HG03108 (cell line): ENCODE results near the gene FATE1.
"Not testable (repeated sequence)": the region's sequence is repeated elsewhere in the genome, so short reads cannot be mapped to it uniquely, and the experiment has no call there.

ENCODE experiments used
- ATAC-seq: cut with Tn5 transposase; IDR thresholded peaks from one replicate; pipeline ENCODE4 v1.9.1; 2021; ENCODE audit warnings: moderate library complexity; ENCODE audit not compliant: unreplicated experiment

FATE1 gene

DNA sequence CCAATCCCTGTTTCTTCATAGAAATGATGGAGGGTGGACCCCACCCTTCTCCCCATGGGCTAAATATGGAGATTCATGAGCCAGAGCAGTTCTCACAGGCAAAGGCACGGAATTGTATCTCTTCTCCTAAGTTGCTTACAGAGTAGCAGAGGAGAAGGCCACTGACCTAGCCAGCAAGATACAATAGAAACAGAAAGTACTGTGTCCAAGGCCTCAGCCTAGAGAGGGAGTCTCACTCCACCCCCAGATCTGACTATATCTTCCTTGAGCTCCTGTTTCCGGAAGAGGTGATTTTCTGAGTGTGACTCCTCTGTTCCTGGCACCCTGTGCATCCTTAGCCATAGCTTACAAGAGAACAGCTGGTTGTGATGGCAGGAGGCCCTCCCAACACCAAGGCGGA is at the start of gene FATE1:
Gene FATE1, plus strand, starts transcription at position 284 of the 400 bp plus-strand sequence. Its CDS starts 85 bp downstream, at position 369.
- ATAC-seq = no peak

DNA sequence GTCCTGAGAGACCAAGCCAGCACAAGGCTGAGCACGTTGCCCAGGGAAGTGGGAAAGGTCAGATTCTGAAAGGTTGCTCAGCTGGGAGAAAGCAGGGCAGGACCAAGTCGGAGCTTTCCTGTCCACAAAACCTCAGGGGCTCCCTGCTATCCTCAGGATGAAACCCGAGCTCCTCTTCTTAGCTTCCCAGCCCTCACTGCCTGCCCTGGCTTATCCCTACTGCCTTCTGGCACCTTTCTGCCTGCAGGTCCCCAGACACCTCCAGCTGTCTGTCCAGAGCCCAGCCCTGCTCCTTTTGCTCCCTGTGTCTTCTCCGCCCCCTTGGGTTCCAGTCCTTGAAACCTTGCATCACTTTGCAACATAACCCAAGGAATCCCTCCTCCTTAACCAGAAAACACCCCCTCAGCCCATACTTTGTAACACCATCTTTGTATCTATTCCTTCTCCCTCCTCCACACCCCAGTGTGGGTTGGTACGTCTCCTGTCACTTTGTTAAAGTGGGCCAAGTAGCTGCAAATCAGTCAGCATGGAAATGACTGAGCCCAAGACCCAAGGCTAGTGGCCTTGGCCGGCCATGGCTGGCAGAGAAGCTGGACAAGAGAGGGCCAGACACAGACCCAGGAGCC is 40.6 kb upstream of the FATE1 start:
- ATAC-seq = no peak

DNA sequence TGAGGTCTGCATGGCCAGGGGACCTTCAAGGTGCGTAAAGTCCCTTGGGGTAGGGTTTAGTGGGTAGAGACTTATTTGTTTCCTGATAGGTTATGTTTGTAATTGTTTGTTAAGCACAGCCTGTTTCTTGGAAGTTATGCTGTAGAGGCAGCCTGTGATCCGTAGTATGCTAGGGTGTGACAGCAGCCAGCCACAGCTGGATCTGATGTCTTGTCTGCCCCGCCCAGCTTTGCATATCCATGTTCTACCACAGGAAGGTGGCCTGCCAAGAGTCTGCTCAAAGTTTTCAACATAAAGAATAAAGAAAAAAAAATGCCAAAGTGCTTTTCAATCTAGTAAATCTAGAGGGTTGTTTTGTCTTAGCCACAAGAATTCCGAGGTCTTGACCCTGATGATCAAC is 39.6 kb upstream of the FATE1 start:
- no peak for ATAC-seq

DNA sequence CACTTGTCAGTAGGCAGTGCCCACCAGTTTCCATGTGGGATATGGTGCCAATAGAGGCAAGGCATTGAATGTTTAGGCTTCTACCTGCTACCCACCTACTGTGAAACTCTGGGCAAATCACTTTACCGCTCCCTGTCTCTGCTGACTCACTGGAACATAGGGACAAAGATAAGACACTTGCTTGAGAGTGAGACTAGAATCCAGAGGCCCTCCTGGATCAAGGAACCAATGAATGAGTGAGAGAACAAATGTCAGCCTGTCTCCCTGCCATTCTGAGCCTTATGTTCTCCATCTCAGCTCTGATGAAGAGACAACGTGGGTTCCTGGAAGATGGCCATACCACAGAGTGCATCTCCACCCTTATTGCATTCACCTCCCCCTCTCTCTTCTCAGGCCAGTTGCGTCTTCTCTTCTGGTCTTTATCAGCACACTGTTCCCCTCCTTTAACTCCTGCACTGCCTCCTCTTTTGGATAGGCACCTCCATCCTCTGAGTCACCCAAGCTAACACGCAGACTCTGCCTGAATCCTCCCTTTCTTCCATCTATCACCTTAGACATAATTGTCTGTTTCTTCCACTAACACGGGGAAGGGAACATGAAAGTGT is 35.9 kb upstream of the FATE1 start:
- ATAC-seq = no peak

- no peak for ATAC-seq
Measured at GRCh38 chrX:151680805-151681204, 35.0 kb upstream of the FATE1 start.

DNA sequence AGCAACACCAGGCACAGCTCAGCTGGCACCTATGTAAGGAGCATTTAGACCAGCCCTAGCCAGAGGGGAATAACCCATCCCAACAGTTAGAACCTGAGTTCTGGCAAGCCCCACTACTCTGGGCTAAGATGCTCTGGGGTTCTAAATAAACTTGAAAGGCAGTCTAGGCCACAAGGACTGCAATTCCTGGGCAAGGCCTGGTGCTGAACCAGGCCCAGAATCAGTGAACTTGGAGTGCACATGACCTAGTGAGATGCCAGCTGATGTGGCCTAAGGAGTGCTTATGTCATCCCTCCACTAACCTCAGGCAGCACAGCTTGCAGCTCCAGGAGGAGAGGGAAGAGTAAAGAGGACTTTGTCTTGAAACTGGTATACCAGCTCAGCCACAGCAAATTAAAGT is 28.2 kb upstream of the FATE1 start:
- no peak for ATAC-seq

- no peak for ATAC-seq
Measured at GRCh38 chrX:151688695-151689094, 27.1 kb upstream of the FATE1 start.

GRCh38 chrX:151692825-151693224 is 23.0 kb upstream of the FATE1 start:
- no peak for ATAC-seq

GRCh38 chrX:151694121-151694520 is 21.7 kb upstream of the FATE1 start:
- no peak for ATAC-seq

DNA sequence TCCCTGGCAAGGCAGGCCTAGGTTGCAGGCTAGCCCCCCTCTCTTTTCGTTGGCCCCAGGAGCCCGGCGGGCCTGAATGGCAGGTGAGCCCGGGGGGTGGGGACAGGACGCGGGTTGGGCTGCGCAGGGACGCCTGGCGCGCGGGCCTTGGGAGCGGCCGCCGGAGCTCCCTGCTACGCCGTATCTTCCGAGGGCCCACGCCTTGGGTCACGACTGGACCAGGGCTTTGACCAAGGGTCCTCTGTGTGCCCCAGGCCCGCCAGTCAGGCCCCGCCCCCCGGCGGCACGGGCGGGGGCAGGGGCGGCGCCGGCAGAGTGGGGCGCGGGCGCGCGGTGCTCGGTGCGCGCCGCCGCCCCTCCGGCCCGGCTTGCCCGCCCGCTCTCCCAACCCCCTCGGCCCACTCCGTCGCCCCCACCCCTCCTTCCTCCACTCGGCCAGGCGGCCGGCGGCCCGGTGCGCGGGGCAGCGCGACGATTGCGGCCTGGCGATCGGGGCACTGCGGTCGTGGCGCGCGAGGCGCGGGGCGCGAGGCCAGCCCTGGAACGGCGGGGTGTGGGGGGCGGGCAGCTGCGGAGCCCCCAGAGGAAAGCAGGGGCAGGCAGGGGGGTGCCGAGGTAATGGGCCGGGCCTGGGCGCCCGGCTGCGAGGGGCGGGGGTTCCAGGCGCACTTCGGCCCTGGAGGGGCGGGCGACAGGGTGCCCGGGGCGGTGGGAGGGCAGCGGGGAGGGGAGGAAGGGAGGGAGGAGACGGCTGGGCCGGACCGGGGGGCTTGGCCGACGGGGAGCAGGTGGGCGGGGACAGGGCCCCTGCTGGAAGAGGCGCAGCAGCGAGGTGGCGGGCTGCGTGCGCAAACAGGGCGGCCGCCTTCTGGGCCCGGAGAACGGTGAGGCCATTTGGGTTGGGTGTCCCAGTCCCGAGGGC is 20.9 kb upstream of the FATE1 start, which contains the start of gene PRRG3:
Gene PRRG3, plus strand, starts transcription at position 798 of the 922 bp plus-strand sequence. CDS start 3,357 bp downstream, outside the sequence.
- ATAC-seq = no peak

DNA sequence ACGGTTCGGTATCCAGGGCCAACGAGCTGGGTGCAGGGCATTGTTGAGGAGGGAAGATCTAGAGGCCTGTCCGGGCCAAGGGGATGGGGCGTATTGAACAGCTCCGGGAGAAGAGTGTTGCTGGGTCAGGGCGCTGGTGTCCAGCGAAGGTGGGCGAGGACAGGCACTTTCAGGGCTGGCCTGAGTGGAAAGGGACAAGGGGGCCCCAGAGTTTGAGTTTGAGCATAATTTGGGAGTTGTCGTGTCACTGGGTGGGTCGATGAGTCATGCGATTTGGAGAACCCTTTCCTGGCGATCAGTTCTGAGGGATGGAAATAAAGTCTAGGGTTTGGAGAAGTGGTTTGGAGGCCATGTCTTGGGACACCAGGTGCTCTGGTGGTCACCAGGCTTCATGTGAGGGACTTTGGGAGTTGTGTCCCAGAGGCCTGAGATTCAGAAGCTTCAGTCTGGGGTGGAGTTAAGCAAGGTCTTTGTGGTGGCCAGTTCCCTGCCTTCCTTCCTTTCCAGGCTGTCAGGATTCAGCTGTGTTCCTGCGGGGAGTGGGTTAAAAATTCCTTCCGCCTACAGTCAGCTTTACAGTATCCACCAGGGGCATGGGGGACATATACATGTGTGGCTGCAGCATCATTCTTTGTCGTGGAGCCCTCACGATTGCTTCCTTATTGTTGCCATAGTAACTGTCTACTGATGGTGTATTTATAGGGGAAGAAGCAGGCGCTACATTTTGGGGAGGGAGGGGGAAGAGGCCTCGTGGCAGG is 20.1 kb upstream of the FATE1 start:
- ATAC-seq = no peak

- ATAC-seq = not testable (repeated sequence)
Measured at GRCh38 chrX:151697082-151697481, 18.8 kb upstream of the FATE1 start.

DNA sequence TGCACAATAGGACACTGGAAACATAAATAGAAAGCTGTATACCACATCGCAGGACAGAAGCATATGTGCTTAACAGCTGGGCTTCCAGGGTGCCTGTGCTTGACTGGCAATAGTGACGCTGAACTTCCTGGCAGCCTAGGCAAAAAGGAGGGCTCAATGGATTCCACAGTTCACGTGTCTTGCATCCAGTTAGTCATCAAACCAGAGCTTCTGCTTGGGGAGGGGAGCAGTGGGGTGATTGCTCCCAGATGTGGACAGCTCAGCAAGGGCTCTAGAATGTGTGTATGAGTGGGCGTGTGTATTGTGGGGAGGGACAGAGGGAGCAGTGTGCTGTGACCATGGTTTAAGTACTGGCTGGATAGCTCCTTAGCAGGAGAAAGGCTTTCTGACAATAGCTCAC is 18.3 kb upstream of the FATE1 start:
- ATAC-seq = no peak

- no peak for ATAC-seq
Measured at GRCh38 chrX:151698485-151698884, 17.4 kb upstream of the FATE1 start.

GRCh38 chrX:151699746-151700145 is 16.1 kb upstream of the FATE1 start:
- ATAC-seq = no peak

GRCh38 chrX:151700581-151700980 is 15.3 kb upstream of the FATE1 start:
- ATAC-seq = no peak

GRCh38 chrX:151701071-151701470 is 14.8 kb upstream of the FATE1 start:
- no peak for ATAC-seq

DNA sequence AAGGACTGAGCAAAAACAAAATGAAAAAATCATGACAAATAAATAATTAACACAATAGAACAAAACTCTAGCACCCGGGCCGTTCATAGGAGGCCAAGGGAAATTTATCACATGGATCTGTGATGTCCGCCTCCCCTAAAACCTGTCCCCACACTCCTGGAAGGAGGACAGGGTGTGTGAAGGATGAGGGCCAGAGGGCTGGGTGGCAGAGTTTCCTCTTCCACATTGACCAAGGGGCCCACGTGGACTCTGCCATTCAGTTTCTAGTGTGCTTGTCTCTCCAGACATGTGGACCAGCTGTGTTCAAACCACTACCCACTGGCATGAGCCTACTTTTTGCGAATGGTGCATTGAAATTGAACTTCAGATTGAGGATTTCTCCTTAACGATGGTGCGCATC is 14.3 kb upstream of the FATE1 start:
- no peak for ATAC-seq

DNA sequence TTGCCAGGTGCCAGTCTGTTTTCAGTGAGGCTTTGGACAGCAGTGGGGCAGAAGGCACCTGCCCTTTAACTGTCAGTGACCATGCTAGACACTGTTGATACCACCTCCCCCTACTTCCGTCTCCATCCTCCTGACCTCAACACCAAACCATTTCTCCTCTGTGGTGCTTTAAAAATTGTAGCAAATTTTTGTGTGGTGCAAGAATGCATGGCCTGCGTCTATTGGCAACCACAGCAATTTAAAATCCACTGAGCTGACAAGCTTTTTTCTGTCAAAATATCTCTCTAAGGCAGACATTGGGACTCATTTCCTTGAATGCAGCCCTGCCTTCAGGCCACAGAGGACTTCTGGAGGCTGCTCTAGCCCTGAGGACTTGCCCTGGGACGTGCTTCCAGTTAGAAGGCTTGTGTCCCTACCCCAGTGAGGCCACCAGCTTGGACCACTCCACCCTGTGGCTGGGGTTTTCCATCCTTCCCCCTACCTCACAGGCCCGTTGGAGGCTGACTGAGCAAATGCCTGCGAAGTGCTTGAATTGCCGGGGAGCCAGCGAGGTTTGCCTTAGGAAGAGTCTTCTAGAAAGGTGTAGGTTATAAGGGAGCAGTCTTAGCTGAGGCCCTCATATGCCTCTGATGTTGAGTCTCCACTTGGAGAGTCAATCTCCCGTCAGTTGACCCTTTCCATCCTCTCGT is 13.7 kb upstream of the FATE1 start:
- no peak for ATAC-seq

DNA sequence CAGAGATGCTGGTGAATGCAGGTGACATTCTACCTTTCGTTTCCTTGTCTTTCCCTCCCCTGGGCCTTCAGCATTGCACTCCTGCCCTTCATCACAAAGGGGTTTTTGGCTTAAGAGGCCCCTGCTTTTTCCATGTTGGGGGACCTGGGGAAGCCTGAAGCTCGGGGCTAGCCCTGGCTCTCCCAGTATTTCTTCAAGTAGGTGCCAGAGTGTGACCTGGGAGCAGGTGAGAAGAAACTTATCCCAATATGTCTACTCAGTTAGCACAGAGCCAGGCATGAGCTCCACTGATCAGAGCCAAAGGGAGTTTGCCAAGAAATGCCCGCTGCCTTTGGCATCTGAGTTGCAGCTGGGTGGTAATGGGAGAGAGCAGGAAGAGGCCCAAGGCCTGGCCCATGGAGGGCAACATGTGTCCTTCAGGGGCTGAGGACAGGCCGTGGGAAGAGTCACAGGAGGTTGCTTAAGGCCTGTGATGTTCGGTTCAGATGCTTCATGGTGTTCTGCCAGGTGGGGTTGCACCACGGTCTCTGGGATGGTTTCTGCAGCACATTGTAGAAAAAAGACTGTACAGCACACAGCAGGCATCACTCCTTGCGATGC is 13.0 kb upstream of the FATE1 start:
- no peak for ATAC-seq
